Peyer's patch (tissue), 4 donors: ENCODE data around the gene SCRN2.

Experiments
- CTCF ChIP-seq, 6 experiments: fragments of 450-650 bp in 4 of 6; fragments of 200-600 bp in 2 of 6; sonication (generic) in 1 of 6; IDR thresholded peaks; one replicate each; pipeline ENCODE4 v1.5.1; 2017 to 2019; ENCODE audit warnings: antibody characterized with exemption in 6 of 6, mild to moderate bottlenecking in 3 of 6, moderate library complexity in 1 of 6
- POLR2A ChIP-seq, 2 donors: fragments of 450-650 bp; IDR thresholded peaks; one replicate each; pipeline ENCODE4 v1.5.1; 2017; ENCODE audit warnings: antibody characterized with exemption in 2 of 2, mild to moderate bottlenecking in 2 of 2, moderate library complexity in 2 of 2

DNA sequence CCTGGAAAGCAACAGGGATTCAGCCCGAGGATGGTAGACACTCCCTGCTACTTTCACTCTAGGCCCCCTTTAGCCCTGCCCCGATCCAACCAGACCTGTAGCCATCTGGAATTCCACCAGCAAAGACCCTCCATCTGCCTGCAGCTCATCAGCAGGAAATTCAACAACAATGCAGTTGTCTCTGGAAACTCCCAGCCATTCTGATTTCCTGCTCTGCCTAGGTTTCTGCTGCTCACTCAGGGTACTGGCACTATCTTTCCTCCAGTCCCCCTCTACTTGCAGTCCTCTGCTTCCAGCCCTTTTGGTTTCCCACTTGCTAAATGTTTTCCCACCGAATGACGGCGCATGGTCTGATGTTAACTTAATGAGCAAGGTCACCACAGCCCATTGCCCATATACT is 12.5 kb upstream of the SCRN2 start:
- TF ChIP-seq POLR2A (IDR thresholded peaks at IDR 0.05) (no peak), CTCF (IDR thresholded peaks at IDR 0.05) (no peak)
